Epithelial cell of proximal tubule (primary cell): Measurements from ENCODE around the gene YPEL3. TPM values are rescaled to one million over a fixed set of nuclear protein-coding genes. Genes with fewer than 3 reads are reported as not detected.

Source experiments
- DNase-seq: peaks from one replicate; pipeline ENCODE4 v3.0.0-alpha.2; 2011; ENCODE audit warnings: low read depth
- H3K4me3 ChIP-seq: 2 replicates; pipeline ENCODE4 v1.5.1; 2011; ENCODE audit warnings: low read depth, mild to moderate bottlenecking, low read length
- CTCF ChIP-seq: conservative IDR thresholded peaks from 2 replicates; pipeline ENCODE4 v1.5.1; 2012; ENCODE audit warnings: low read depth, mild to moderate bottlenecking, low read length
- total RNA-seq: library from RNA; depleted of rRNA; stranded (reverse); fragments of >200 nt; gene quantifications from 2 replicates; pipeline ENCODE4 v1.2.3, GENCODE V29; 2015

The YPEL3 gene
- total RNA-seq, 1 donor from 2014 or later, result 41.3 TPM

GRCh38 chr16:30141750-30142149 lies 45.7 kb upstream of the YPEL3 start:
- no peak for DNase-seq
- no peak for TF ChIP-seq CTCF
- no peak overlapping the region for H3K4me3 ChIP-seq

GRCh38 chr16:30139583-30140481 lies 43.8 kb upstream of the YPEL3 start:
- no peak for TF ChIP-seq CTCF
- H3K4me3 ChIP-seq, result no peak overlapping the region
- no peak for DNase-seq

- H3K4me3 ChIP-seq, result no peak overlapping the region
- no peak for TF ChIP-seq CTCF
- no peak for DNase-seq
These were observed 41.9 kb upstream of the YPEL3 start for GRCh38 chr16:30137897-30138296.

- H3K4me3 ChIP-seq, result no peak overlapping the region
- no peak for DNase-seq
- no peak for TF ChIP-seq CTCF
These were observed 41.1 kb upstream of the YPEL3 start for GRCh38 chr16:30136971-30137605.

GRCh38 chr16:30132591-30132990 lies 36.6 kb upstream of the YPEL3 start:
- H3K4me3 ChIP-seq, result no peak overlapping the region
- DNase-seq, result no peak
- TF ChIP-seq CTCF, result no peak

GRCh38 chr16:30131869-30132475 lies 36.0 kb upstream of the YPEL3 start:
- TF ChIP-seq CTCF, result no peak

More at GRCh38 chr16:30131869-30132475, 36.0 kb upstream of the YPEL3 start:
- no peak for DNase-seq
- H3K4me3 ChIP-seq, result no peak overlapping the region
